ENCODE data around the gene VSX1. TPM values are rescaled to one million over a fixed set of nuclear protein-coding genes. Genes with fewer than 3 reads are reported as not detected.
A peak's percentile ranks its signal among the peaks of the same experiment; 100 is the strongest.

The VSX1 gene
- total and polyA plus RNA-seq, 2 donors (not counting 1 experiment from before 2014, with no cell fraction given) = not detected

- no peaks in the 10 kb centered on the region for H3K9me3 ChIP-seq (ENCODE audit: control insufficient read depth, insufficient read depth, low read depth, low read length)
- no peak overlapping the region for H3K9ac ChIP-seq (ENCODE audit: insufficient read depth, low read length)
- H3K27ac ChIP-seq (ENCODE audit: insufficient read depth, low read length) = no peak overlapping the region
- no peak overlapping the region for H3K4me3 ChIP-seq (replicated peaks in 1 of 4; ENCODE audit: control extremely low read depth in 1 of 4, insufficient read depth in 1 of 4, low read depth in 3 of 4, low read length in 4 of 4)
- H2AFZ ChIP-seq (ENCODE audit: low read length) = no peak overlapping the region
- H3K36me3 ChIP-seq (ENCODE audit: control insufficient read depth, insufficient read depth, low read length) = no peaks in the 10 kb centered on the region
- H3K27me3 ChIP-seq (ENCODE audit: control insufficient read depth, insufficient read depth, low read length) = peaks cover 17% of the 10 kb centered on the region
- DNase-seq (ENCODE audit: low read depth in 2 of 2) = peak; percentile 47 to 51
- peaks cover 8% of the 10 kb centered on the region for H3K4me1 ChIP-seq (ENCODE audit: control insufficient read depth, extremely low read depth, insufficient read depth, low read length)
- no peak overlapping the region for H3K4me2 ChIP-seq (ENCODE audit: extremely low read depth, insufficient read depth, low read length)
- H4K20me1 ChIP-seq (ENCODE audit: control insufficient read depth, extremely low read depth, insufficient read depth, low read length) = no peaks in the 10 kb centered on the region
- no peaks in the 10 kb centered on the region for H3K79me2 ChIP-seq (ENCODE audit: control insufficient read depth, insufficient read depth, low read length)
- TF ChIP-seq, protein P1, sequence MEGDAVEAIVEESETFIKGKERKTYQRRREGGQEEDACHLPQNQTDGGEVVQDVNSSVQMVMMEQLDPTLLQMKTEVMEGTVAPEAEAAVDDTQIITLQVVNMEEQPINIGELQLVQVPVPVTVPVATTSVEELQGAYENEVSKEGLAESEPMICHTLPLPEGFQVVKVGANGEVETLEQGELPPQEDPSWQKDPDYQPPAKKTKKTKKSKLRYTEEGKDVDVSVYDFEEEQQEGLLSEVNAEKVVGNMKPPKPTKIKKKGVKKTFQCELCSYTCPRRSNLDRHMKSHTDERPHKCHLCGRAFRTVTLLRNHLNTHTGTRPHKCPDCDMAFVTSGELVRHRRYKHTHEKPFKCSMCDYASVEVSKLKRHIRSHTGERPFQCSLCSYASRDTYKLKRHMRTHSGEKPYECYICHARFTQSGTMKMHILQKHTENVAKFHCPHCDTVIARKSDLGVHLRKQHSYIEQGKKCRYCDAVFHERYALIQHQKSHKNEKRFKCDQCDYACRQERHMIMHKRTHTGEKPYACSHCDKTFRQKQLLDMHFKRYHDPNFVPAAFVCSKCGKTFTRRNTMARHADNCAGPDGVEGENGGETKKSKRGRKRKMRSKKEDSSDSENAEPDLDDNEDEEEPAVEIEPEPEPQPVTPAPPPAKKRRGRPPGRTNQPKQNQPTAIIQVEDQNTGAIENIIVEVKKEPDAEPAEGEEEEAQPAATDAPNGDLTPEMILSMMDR (conservative IDR thresholded peaks at IDR 0.05 in 1 of 2, IDR thresholded peaks at IDR 0.05 in 1 of 2; ENCODE audit: low read depth in 1 of 2, low read length in 2 of 2) = no peak
- TF ChIP-seq EZH2 (IDR thresholded peaks at IDR 0.05; ENCODE audit: low read length, missing control alignments) = no peak
Measured at GRCh38 chr20:25053255-25054031, 28.5 kb downstream of the VSX1 start.

GRCh38 chr20:25052255-25053194 lies 29.4 kb downstream of the VSX1 start:
- no peak overlapping the region for H3K27ac ChIP-seq (ENCODE audit: insufficient read depth, low read length)
- no peak overlapping the region for H3K9ac ChIP-seq (ENCODE audit: insufficient read depth, low read length)
- H3K4me2 ChIP-seq (ENCODE audit: extremely low read depth, insufficient read depth, low read length) = no peak overlapping the region
- H4K20me1 ChIP-seq (ENCODE audit: control insufficient read depth, extremely low read depth, insufficient read depth, low read length) = no peaks in the 10 kb centered on the region
- no peak overlapping the region for H3K4me3 ChIP-seq (replicated peaks in 1 of 4; ENCODE audit: control extremely low read depth in 1 of 4, insufficient read depth in 1 of 4, low read depth in 3 of 4, low read length in 4 of 4)
- DNase-seq (ENCODE audit: low read depth in 2 of 2) = peak; percentile 28 to 45
- H3K9me3 ChIP-seq (ENCODE audit: control insufficient read depth, insufficient read depth, low read depth, low read length) = no peaks in the 10 kb centered on the region
- peaks cover 6% of the 10 kb centered on the region for H3K4me1 ChIP-seq (ENCODE audit: control insufficient read depth, extremely low read depth, insufficient read depth, low read length)
- TF ChIP-seq, protein P1 (conservative IDR thresholded peaks at IDR 0.05 in 1 of 2, IDR thresholded peaks at IDR 0.05 in 1 of 2; ENCODE audit: low read depth in 1 of 2, low read length in 2 of 2) = no peak
- no peak for TF ChIP-seq EZH2 (IDR thresholded peaks at IDR 0.05; ENCODE audit: low read length, missing control alignments)
- no peaks in the 10 kb centered on the region for H3K79me2 ChIP-seq (ENCODE audit: control insufficient read depth, insufficient read depth, low read length)
- peaks cover 22% of the 10 kb centered on the region for H3K27me3 ChIP-seq (ENCODE audit: control insufficient read depth, insufficient read depth, low read length)
- no peak overlapping the region for H2AFZ ChIP-seq (ENCODE audit: low read length)
- H3K36me3 ChIP-seq (ENCODE audit: control insufficient read depth, insufficient read depth, low read length) = no peaks in the 10 kb centered on the region
